Sigmoid colon (tissue), 7 donors: ENCODE results near the gene EHMT1. TPM values are rescaled to one million over a fixed set of nuclear protein-coding genes. Genes with fewer than 3 reads are reported as not detected.
A peak's percentile ranks its signal among the peaks of the same experiment; 100 is the strongest.

Source experiments
- DNase-seq: peaks from one replicate; pipeline ENCODE4 v3.0.0-alpha.2; 2019
- H3K27ac ChIP-seq, 4 donors: fragments of 200-600 bp; sonication (generic); one replicate each; pipeline ENCODE4 v1.5.1; 2016 to 2019; ENCODE audit warnings: mild to moderate bottlenecking in 1 of 4
- H3K27me3 ChIP-seq, 3 donors: fragments of 200-600 bp; sonication (generic); one replicate each; pipeline ENCODE4 v1.5.1; 2019; ENCODE audit warnings: mild to moderate bottlenecking in 1 of 3
- H3K36me3 ChIP-seq, 4 donors: fragments of 200-600 bp; sonication (generic); one replicate each; pipeline ENCODE4 v1.5.1; 2016 to 2019
- H3K4me1 ChIP-seq, 4 donors: fragments of 200-600 bp; sonication (generic); one replicate each; pipeline ENCODE4 v1.5.1; 2017 to 2019
- H3K4me3 ChIP-seq, 4 donors: fragments of 200-600 bp; sonication (generic); one replicate each; pipeline ENCODE4 v1.5.1; 2017 to 2019; ENCODE audit warnings: mild to moderate bottlenecking in 2 of 4, moderate library complexity in 1 of 4
- H3K9me3 ChIP-seq, 4 donors: fragments of 200-600 bp in 3 of 4; sonication (generic) in 3 of 4; one replicate each; pipeline versions ENCODE4 v1.5.1 to v1.6.1; 2013 to 2019
- CTCF ChIP-seq, 4 experiments: fragments of 450-650 bp in 3 of 4; fragments of 200-600 bp in 1 of 4; IDR thresholded peaks; one replicate each; pipeline ENCODE4 v1.5.1; 2016 to 2019; ENCODE audit warnings: antibody characterized with exemption in 4 of 4, mild to moderate bottlenecking in 3 of 4, moderate library complexity in 2 of 4
- EP300 ChIP-seq, 4 donors: sonication (generic); formaldehyde crosslinking; IDR thresholded peaks; one replicate each; pipeline ENCODE4 v1.6.1; 2017; ENCODE audit warnings: antibody characterized with exemption in 4 of 4
- POLR2A ChIP-seq, 2 donors: fragments of 450-650 bp; IDR thresholded peaks; one replicate each; pipeline ENCODE4 v1.6.1; 2016; ENCODE audit warnings: antibody characterized with exemption in 2 of 2, mild to moderate bottlenecking in 2 of 2, moderate library complexity in 2 of 2
- POLR2AphosphoS5 ChIP-seq, 4 donors: sonication (generic); formaldehyde crosslinking; IDR thresholded peaks; one replicate each; pipeline ENCODE4 v1.6.1; 2017; ENCODE audit warnings: antibody characterized with exemption in 4 of 4
- WGBS, 2 donors: extraction: QIAGEN DNeasy Blood & Tissue Kit; methylation state at CpG; one replicate each; pipeline ENCODE4 v1.1.7; 2013; 5-methylcytosine and 5-hydroxymethylcytosine counted together
- intact Hi-C: fragments of 100-400 bp; cut with DNase I; formaldehyde crosslinking; loops from one replicate; pipeline ENCODE4 v1.15.1; 2023
- polyA plus RNA-seq, 3 donors: library from polyadenylated mRNA; stranded (reverse); fragments of 200-250 nt; gene quantifications; one replicate each; pipeline ENCODE4 v1.2.3, GENCODE V29; 2013
- total RNA-seq, 4 donors: library from RNA; depleted of rRNA; stranded (reverse); fragments of >200 nt; gene quantifications; one replicate each; pipeline ENCODE4 v1.1.0, GENCODE V29; 2016
- donor health status: healthy with polysubstance abuse.
- donor health status: Bipolar disorder and iron deficiency.
- donor health status: healthy.

EHMT1 gene
- total and polyA plus RNA-seq, 7 donors, result 19.2 to 91.4 (median 60.4) TPM

- no peaks in the 10 kb centered on the region for H3K36me3 ChIP-seq
- TF ChIP-seq POLR2A (IDR thresholded peaks at IDR 0.05), result no peak
- no peak for TF ChIP-seq CTCF (IDR thresholded peaks at IDR 0.05)
- no peak for TF ChIP-seq EP300 (IDR thresholded peaks at IDR 0.05)
- no peak for TF ChIP-seq POLR2AphosphoS5 (IDR thresholded peaks at IDR 0.05)
- H3K27me3 ChIP-seq, result no peaks in the 10 kb centered on the region
- DNase-seq, result no peak
- peaks cover 0 to 51% (median 44%) of the 10 kb centered on the region in 4 donors for H3K4me1 ChIP-seq
- no peaks in the 10 kb centered on the region for H3K9me3 ChIP-seq
- intact Hi-C loops, result loop anchor here (5.0 kb wide), 1 partner anchor 71 kb away; no protein-coding TSS in a partner anchor
- H3K27ac ChIP-seq, result no peak overlapping the region
- H3K4me3 ChIP-seq, result no peak overlapping the region
- 86 to 89% methylated on average over 3 of the region's 3 CpGs for WGBS, 2 donors
These were observed 52.4 kb downstream of the EHMT1 start for GRCh38 chr9:137671196-137671538.

- TF ChIP-seq CTCF (IDR thresholded peaks at IDR 0.05) (no peak), EP300 (IDR thresholded peaks at IDR 0.05) (no peak), POLR2A (IDR thresholded peaks at IDR 0.05) (no peak), POLR2AphosphoS5 (IDR thresholded peaks at IDR 0.05) (no peak)
- peak; percentile 54 for DNase-seq
- Histone ChIP-seq H3K27me3 (no peaks in the 10 kb centered on the region), H3K4me1 (peaks cover 0 to 45% (median 39%) of the 10 kb centered on the region in 4 donors), H3K36me3 (no peaks in the 10 kb centered on the region), H3K9me3 (no peaks in the 10 kb centered on the region), H3K4me3 (no peak overlapping the region), H3K27ac (no peak overlapping the region)
- WGBS, 2 donors, result 92% methylated on average over 8 of the region's 8 CpGs
- intact Hi-C loops, result loop anchor here (2.0 to 5.0 kb wide), 2 partner anchors 23 to 71 kb away; no protein-coding TSS in a partner anchor
These were observed 52.9 kb downstream of the EHMT1 start for GRCh38 chr9:137671721-137672120.

- peak; percentile 71 for DNase-seq
- Histone ChIP-seq H3K4me1 (peaks cover 0 to 35% (median 32%) of the 10 kb centered on the region in 4 donors), H3K27me3 (no peaks in the 10 kb centered on the region), H3K9me3 (no peaks in the 10 kb centered on the region), H3K36me3 (no peaks in the 10 kb centered on the region), H3K4me3 (no peak overlapping the region), H3K27ac (peak overlapping the region in 3 of 4 donors; percentile 57 to 70 (median 66))
- intact Hi-C loops, result loop anchor here (2.0 to 5.0 kb wide), 2 partner anchors 22 to 69 kb away; no protein-coding TSS in a partner anchor
- WGBS, 2 donors, result 48 to 57% methylated on average over 13 of the region's 13 CpGs
- TF ChIP-seq CTCF (IDR thresholded peaks at IDR 0.05) (peak; percentile 64 to 84 (median 72)), EP300 (IDR thresholded peaks at IDR 0.05) (no peak), POLR2AphosphoS5 (IDR thresholded peaks at IDR 0.05) (no peak)
These were observed 54.3 kb downstream of the EHMT1 start for GRCh38 chr9:137672907-137673791.

- Histone ChIP-seq H3K9me3 (no peaks in the 10 kb centered on the region), H3K36me3 (no peaks in the 10 kb centered on the region), H3K27me3 (no peaks in the 10 kb centered on the region), H3K4me3 (no peak overlapping the region), H3K4me1 (peaks cover 0 to 35% (median 32%) of the 10 kb centered on the region in 4 donors), H3K27ac (peak overlapping the region in 3 of 4 donors; percentile 57 to 70 (median 66))
- TF ChIP-seq POLR2AphosphoS5 (IDR thresholded peaks at IDR 0.05), result peak in 1 of 4 donors; percentile 4
- no peak for TF ChIP-seq CTCF (IDR thresholded peaks at IDR 0.05)
- intact Hi-C loops, result loop anchor here (2.0 to 5.0 kb wide), 2 partner anchors 21 to 68 kb away; no protein-coding TSS in a partner anchor
- DNase-seq, result peak; percentile 65
- WGBS, 2 donors, result 82 to 86% methylated on average over 10 of the region's 10 CpGs
These were observed 55.1 kb downstream of the EHMT1 start for GRCh38 chr9:137673886-137674285.
